Stimulated activated CD4-positive, alpha-beta T cell treated with anti-CD3 and anti-CD28 coated beads, Interleukin-4, amount 100 ng/mL, for 4 hours (primary cell): ENCODE data around the gene ZNF630.
"Not testable (repeated sequence)": the region's sequence is repeated elsewhere in the genome, so short reads cannot be mapped to it uniquely, and the experiment has no call there.

Source experiments
- DNase-seq, 2 experiments: peaks; one replicate each; pipeline ENCODE4 v3.0.0-alpha.2; 2020

ZNF630 gene

DNA sequence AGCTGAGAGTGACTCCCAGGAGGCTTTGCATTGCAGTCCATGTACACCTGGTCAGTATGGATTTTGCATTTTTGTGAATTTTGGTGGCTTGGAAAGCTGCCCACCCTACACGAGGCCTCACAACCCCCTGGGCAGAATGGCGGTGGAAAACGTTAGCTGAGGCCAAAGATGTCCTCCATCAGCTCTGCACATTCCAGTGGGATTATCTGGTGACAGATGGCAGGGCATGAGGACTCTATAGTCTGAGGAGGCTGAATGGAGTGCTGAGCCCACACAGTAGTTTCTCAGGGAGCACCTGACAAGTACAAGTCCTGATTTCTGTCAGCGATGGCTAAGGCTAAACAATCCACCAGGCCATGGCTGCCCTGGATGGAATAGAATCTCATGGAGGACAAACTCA lies 43.9 kb downstream of the ZNF630 start:
- DNase-seq, result not testable (repeated sequence)

GRCh38 chrX:48025561-48025960 lies 45.9 kb downstream of the ZNF630 start:
- DNase-seq, result peak in 1 of 2 experiments; percentile 27

DNA sequence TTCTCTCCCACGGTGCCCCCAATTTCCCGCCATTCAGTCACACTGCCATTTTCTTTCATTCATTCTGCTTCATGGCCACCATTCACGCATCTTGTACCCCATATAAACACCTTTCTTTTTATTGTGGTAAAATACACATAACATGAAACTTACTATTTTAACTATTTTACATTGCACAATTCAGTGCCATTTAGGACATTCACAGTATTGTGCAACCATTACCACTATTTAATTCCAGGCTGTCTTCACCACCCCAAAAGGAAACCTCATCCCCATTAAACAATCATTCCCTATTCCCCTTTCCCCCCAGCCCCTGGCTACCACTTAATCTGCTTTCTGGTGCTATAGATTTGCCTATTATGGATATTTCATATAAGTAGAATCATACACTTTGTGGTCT lies 48.7 kb downstream of the ZNF630 start:
- no peak for DNase-seq

GRCh38 chrX:48022100-48022499 lies 49.3 kb downstream of the ZNF630 start:
- no peak for DNase-seq

DNA sequence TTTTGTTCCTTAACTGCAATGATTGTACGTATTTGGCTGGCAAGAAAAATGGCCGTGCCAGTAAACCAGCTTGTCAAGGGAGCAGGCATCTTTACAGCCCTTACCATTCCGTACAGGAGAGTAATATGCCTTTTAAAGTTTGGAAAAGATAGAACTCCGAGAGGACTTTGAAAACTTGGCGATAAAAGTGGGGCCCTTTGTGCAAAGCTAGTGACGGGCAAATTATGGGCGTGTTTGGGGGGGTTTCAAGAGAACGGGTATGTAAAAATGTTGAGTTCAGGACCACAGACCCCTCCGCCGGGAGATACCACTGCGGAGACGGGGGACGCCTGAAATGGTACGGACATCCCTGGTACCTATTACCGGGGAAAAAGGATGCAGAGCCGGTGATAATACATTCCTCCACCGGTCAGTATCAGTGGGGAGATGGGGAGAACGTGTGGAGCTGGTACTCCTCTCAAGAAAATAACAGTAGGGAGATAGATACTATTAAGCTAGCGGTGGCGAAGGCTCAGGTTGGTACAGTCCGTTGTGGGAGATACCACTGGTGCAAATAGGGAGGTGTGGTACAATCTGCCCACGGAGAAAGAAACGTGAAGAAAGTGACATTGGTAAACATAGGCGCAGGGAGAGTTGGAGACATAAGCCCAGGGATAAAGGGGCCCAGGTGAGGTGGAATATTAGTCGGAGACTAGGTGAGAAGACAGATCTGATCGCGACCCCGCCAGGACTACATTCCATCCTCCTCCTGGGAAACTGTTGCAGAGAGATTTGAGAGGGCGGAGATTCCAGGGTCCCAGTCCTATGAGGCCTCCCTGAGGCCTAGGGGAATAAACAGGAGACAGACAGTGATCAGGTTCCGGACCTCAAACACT lies 50.2 kb downstream of the ZNF630 start:
- peak; percentile 66 to 70 for DNase-seq

- DNase-seq, result peak in 1 of 2 experiments; percentile 42
Observed at GRCh38 chrX:48020472-48020871, 51.0 kb downstream of the ZNF630 start.

DNA sequence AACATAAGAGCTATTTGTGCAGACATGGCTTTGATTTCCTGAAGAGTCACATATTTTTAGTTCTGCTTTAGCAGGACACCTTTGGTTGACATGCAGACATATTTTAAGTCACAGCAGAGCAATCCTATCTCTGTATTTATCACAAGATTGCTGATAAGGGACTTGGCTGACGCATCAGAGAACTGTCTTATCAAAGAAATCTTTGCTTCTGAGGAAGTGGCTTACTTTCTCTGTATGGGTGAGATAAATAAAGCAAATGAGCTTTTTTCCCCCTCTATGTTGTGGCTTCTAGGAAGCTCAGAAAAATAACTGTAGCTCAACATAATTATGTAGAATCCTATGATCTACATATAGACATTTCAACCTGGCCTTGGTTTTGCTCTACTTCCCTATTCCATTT lies 51.5 kb downstream of the ZNF630 start:
- DNase-seq, result not testable (repeated sequence)

DNA sequence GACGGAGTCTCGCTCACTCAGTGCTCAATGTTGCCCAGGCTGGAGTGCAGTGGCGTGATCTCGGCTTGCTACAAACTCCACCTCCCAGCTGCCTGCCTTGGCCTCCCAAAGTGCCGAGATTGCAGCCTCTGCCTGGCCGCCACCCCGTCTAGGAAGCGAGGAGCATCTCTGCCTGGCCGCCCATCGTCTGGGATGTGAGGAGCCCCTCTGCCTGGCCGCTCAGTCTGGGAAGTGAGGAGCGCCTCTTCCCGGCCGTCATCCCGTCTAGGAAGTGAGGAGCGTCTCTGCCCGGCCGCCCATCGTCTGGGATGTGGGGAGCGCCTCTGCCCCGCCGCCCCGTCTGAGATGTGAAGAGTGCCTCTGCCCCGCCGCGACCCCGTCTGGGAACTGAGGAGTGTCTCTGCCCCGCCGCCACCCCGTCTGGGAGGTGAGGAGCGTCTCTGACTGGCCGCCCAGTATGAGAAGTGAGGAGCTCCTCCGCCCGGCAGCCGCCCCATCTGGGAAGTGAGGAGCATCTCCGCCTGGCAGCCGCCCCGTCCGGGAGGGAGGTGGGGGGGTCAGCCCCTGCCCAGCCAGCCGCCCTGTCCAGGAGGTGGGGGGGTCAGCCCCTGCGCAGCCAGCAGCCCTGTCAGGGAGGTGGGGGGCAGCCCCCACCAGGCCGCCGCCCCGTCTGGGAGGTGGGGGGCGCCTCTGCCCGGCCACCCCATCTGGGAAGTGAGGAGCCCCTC lies 54.7 kb downstream of the ZNF630 start:
- DNase-seq, result not testable (repeated sequence)

- not testable (repeated sequence) for DNase-seq
Observed at GRCh38 chrX:48009445-48009960, 61.9 kb downstream of the ZNF630 start.
